HG03025 (cell line): ENCODE measurements around the gene TMEM74B.
"Not testable (repeated sequence)": the region's sequence is repeated elsewhere in the genome, so short reads cannot be mapped to it uniquely, and the experiment has no call there.

Experiments used
- ATAC-seq: cut with Tn5 transposase; IDR thresholded peaks from one replicate; pipeline ENCODE4 v1.9.1; 2021; ENCODE audit warnings: mild to moderate bottlenecking, moderate library complexity; ENCODE audit not compliant: unreplicated experiment, low FRiP score

Gene TMEM74B

GRCh38 chr20:1184638-1185315 lies at the start of gene TMEM74B:
TSS of gene TMEM74B (minus strand) at chr20:1184981. CDS start at chr20:1183801, 1,180 bp downstream.
- no peak for ATAC-seq

- no peak for ATAC-seq
These were observed 47.7 kb upstream of the TMEM74B start for GRCh38 chr20:1232286-1233111.

DNA sequence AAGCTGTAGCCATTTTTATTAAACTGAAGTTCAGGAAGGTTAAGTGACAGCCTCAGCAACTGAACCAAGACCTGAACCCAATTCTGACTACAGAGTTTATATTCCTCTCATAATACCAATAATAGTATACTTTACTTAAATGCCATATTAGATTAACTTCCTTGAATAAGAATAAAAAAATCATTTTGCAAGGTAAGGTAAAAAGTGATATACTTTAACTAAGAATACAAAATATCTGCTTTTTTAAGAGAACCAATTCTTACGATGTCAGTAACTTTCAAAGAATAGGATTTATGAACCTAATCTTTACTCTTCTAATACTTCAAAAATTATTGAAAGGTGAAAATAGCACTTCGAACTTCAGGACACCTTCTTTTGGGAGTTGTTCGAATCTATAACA lies 44.8 kb upstream of the TMEM74B start:
- no peak for ATAC-seq

GRCh38 chr20:1225783-1226654 lies 41.2 kb upstream of the TMEM74B start, which contains the start of gene RAD21L1:
TSS of gene RAD21L1 (plus strand) at chr20:1226044. CDS start at chr20:1228454, 2,410 bp downstream.
- ATAC-seq = no peak

GRCh38 chr20:1225263-1225782 lies 40.5 kb upstream of the TMEM74B start:
- ATAC-seq = no peak

- ATAC-seq = no peak
These were observed 39.6 kb upstream of the TMEM74B start for GRCh38 chr20:1224205-1224890.

DNA sequence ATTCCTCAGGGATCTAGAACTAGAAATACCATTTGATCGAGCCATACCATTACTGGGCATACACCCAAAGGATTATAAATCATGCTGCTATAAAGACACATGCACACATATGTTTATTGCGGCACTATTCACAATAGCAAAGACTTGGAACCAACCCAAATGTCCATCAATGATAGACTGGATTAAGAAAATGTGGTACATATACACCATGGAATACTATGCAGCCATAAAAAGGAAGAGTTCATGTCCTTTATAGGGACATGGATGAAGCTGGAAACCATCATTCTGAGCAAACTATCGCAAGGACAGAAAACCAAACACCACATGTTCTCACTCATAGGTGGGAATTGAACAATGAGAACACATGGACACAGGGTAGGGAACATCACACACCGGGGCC lies 38.0 kb upstream of the TMEM74B start:
- ATAC-seq = not testable (repeated sequence)

- ATAC-seq = not testable (repeated sequence)
These were observed 32.0 kb upstream of the TMEM74B start for GRCh38 chr20:1216527-1217427.

- ATAC-seq = no peak
These were observed 30.8 kb upstream of the TMEM74B start for GRCh38 chr20:1215386-1216170.

GRCh38 chr20:1214838-1215261 lies 30.1 kb upstream of the TMEM74B start:
- no peak for ATAC-seq

GRCh38 chr20:1212607-1213396 lies 28.0 kb upstream of the TMEM74B start:
- ATAC-seq = no peak

DNA sequence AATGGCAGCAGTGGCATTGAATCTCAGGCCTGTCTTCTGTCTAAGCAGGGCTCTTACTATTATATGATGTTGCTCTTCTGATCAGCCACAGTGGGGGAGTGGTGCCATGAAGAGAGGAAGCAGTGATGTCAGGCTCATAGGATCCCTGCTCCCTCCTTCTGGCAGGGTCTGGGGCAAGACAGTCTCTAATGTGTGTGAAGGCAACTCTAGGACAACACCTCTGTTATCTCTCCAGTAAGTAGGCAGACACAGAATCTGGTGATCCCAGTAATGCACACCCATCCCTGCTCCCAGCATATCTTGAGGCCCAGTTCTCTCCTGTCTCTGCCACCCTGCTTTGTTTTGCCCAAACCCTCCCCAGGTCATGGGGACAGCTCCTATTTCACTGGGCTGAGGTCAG lies 27.2 kb upstream of the TMEM74B start:
- no peak for ATAC-seq

GRCh38 chr20:1210501-1210900 lies 25.7 kb upstream of the TMEM74B start:
- no peak for ATAC-seq

DNA sequence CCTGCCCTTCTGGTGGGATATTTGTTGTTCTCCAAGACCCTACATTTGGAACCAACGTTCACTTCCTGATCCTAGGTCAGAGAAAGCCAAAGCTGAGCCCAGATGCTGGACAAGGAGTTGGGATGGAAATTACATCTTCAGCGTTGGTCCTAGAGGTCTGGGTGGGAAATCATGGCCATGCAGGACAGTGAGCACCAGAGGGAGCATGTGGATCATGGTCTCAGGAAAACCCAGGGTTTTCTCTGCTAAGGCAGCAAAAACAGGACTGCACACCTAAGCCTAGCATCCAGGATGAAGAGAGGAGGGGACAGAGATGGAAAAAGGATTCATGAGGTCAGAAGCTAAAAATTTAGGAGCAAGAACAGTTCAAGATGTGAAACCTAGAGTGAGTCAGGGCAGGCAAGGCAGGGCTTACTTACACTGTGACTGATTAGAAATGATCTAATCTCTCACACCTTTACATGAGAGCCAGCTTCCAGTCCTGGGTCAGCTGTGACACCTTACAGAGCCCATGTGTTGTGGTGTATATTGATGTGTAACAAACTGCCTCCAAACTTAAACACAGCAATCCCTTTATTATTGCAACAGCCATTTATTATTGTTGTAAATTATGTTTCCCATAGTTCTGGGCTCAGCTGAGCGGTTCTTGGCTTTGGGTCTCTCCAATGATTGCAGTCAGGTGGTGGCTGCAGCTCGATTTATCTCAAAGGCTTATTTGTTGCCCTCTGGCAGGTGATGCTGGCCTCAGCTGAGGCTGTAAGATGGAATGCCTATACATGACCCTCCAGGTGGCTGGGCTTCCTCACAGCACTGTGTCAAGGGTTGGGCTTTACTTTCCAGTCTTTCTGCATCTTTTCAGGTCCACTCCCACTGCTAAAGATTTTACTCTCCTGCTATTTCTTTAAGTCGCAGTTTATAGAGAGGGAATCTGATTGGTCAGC lies 24.9 kb upstream of the TMEM74B start:
- no peak for ATAC-seq

DNA sequence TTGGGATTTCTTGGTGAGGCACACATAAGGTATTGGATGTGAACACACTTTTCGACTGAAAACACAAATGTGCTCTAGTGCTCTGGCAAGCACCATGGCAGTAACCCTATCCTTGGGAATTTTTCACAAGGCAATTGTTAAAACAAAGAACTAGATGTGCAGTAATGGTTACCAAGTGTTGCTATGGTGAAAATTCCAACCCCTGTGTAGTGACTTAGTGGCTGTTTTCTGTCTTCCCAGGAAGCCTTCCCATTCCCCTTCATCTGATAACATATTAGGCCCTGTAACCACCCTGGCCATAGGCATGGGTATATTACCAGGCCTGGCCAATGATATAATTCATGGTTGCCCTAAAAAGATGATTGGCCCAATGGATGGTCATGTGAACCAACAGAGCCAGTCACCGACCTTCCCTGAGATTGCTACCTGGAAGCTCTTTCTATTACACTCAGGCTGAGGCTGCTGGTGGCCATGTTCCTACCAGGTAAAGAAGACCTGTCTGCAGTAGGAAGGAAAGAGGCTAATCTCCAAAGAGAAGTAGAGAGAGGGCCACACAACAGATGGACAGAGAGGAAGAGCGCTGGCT lies 22.6 kb upstream of the TMEM74B start:
- ATAC-seq = no peak
